Measurements from ENCODE around the gene AFG3L2. TPM values are rescaled to one million over a fixed set of nuclear protein-coding genes. Genes with fewer than 3 reads are reported as not detected.
A peak's percentile ranks its signal among the peaks of the same experiment; 100 is the strongest.

AFG3L2 gene
- total and polyA plus RNA-seq, 9 of the 15 experiments (the other 6 are each of a cell fraction or from before 2014, with no cell fraction given): 24.1 to 109 (median 84.0) TPM

DNA sequence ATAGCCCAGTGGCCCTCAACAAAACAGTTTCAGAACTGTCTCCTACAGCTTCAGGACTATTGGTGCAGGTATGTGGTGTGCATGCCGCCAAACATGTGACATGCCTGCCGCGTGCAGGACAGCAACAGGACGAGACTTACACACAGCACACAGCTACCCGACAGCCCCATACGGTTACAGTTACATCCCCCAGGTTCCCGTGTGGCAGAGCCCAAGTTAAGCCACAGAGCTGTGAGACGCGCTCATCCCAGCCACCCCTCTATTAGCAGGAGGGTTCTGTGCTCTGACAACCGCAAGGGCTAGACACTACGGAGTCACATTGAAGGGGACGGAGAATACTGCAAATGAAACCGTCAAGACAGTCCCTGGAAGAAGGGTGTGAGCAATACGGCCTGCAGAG is 85.3 kb downstream of the AFG3L2 start:
- FAIRE-seq (no peak), DNase-seq (ENCODE audit: extremely low read depth in 1 of 4, low spot score in 3 of 4) (peak in 1 of 4 experiments; percentile 8), ATAC-seq (peak; percentile 10; the same call in 2 of the 3 replicates)
- ChIA-PET POLR2A (interaction anchor here (1.0 kb wide), 1 partner anchor 37 kb away, joined by 3 read pairs; no protein-coding TSS in a partner anchor), CTCF (ENCODE audit: low intra/inter-chr PET ratio) (no interaction called here)
- Histone ChIP-seq H3K9ac (ENCODE audit: insufficient read depth in 1 of 2, low read depth in 2 of 2, low read length in 2 of 2) (peak overlapping the region in 1 of 2 experiments; percentile 78; a peak in 1 of 4 replicates), H3K4me2 (ENCODE audit: insufficient read depth, low read length) (no peak overlapping the region), H3K4me3 (no peak overlapping the region), H3K27me3 (ENCODE audit: control insufficient read depth in 2 of 2, insufficient read depth in 2 of 2, low read length in 2 of 2) (no peaks in the 10 kb centered on the region), H3K27ac (ENCODE audit: extremely low read depth, low read depth, low read length) (no peak overlapping the region), H3K79me2 (ENCODE audit: control insufficient read depth, insufficient read depth, low read length) (no peaks in the 10 kb centered on the region), H3K4me1 (replicated peaks in 1 of 2; ENCODE audit: control insufficient read depth in 2 of 2, insufficient read depth in 2 of 2, low read length in 2 of 2) (peaks cover 25 to 31% of the 10 kb centered on the region in 2 experiments; a peak in 4 of 5 replicates), H3K36me3 (ENCODE audit: control insufficient read depth, insufficient read depth, low read length) (no peaks in the 10 kb centered on the region), H3K9me1 (ENCODE audit: control insufficient read depth, insufficient read depth, low read length) (no peaks in the 10 kb centered on the region), H3K9me3 (replicated peaks; ENCODE audit: control insufficient read depth, insufficient read depth, low read depth, low read length) (no peaks in the 10 kb centered on the region), H4K20me1 (replicated peaks; ENCODE audit: control insufficient read depth, insufficient read depth, low read length) (no peaks in the 10 kb centered on the region), H2AFZ (ENCODE audit: low read depth, low read length) (peak overlapping the region; percentile 46; the same call in 1 of the 2 replicates)
- 58% methylated on average over 14 of the region's 14 CpGs for WGBS (ENCODE audit: insufficient coverage, low coverage, missing lambda C conversion rate)
- intact Hi-C loops (cut with micrococcal nuclease): no loop called here
- in situ Hi-C loops (cut with MboI): no loop called here
- no TSS peak for BruUV-seq (replicated peaks)
- TF ChIP-seq, protein P1, sequence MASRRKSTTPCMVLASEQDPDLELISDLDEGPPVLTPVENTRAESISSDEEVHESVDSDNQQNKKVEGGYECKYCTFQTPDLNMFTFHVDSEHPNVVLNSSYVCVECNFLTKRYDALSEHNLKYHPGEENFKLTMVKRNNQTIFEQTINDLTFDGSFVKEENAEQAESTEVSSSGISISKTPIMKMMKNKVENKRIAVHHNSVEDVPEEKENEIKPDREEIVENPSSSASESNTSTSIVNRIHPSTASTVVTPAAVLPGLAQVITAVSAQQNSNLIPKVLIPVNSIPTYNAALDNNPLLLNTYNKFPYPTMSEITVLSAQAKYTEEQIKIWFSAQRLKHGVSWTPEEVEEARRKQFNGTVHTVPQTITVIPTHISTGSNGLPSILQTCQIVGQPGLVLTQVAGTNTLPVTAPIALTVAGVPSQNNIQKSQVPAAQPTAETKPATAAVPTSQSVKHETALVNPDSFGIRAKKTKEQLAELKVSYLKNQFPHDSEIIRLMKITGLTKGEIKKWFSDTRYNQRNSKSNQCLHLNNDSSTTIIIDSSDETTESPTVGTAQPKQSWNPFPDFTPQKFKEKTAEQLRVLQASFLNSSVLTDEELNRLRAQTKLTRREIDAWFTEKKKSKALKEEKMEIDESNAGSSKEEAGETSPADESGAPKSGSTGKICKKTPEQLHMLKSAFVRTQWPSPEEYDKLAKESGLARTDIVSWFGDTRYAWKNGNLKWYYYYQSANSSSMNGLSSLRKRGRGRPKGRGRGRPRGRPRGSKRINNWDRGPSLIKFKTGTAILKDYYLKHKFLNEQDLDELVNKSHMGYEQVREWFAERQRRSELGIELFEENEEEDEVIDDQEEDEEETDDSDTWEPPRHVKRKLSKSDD (conservative IDR thresholded peaks at IDR 0.05; ENCODE audit: low read length): no peak
- TF ChIP-seq ZNF175 (CRISPR knock-in tag; IDR thresholded peaks at IDR 0.05; ENCODE audit: low read depth) (no peak), HNRNPL (IDR thresholded peaks at IDR 0.05; ENCODE audit: low read depth, low read length) (no peak), CTCF (IDR thresholded peaks at IDR 0.05 in 2 of 3, conservative IDR thresholded peaks at IDR 0.05 in 1 of 3; ENCODE audit: insufficient read depth in 2 of 3, low read depth in 1 of 3, low read length in 3 of 3) (no peak)
- TF ChIP-seq, protein P2, sequence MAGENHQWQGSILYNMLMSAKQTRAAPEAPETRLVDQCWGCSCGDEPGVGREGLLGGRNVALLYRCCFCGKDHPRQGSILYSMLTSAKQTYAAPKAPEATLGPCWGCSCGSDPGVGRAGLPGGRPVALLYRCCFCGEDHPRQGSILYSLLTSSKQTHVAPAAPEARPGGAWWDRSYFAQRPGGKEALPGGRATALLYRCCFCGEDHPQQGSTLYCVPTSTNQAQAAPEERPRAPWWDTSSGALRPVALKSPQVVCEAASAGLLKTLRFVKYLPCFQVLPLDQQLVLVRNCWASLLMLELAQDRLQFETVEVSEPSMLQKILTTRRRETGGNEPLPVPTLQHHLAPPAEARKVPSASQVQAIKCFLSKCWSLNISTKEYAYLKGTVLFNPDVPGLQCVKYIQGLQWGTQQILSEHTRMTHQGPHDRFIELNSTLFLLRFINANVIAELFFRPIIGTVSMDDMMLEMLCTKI (IDR thresholded peaks at IDR 0.05; ENCODE audit: partially characterized antibody): no peak
- TF ChIP-seq, protein P3, sequence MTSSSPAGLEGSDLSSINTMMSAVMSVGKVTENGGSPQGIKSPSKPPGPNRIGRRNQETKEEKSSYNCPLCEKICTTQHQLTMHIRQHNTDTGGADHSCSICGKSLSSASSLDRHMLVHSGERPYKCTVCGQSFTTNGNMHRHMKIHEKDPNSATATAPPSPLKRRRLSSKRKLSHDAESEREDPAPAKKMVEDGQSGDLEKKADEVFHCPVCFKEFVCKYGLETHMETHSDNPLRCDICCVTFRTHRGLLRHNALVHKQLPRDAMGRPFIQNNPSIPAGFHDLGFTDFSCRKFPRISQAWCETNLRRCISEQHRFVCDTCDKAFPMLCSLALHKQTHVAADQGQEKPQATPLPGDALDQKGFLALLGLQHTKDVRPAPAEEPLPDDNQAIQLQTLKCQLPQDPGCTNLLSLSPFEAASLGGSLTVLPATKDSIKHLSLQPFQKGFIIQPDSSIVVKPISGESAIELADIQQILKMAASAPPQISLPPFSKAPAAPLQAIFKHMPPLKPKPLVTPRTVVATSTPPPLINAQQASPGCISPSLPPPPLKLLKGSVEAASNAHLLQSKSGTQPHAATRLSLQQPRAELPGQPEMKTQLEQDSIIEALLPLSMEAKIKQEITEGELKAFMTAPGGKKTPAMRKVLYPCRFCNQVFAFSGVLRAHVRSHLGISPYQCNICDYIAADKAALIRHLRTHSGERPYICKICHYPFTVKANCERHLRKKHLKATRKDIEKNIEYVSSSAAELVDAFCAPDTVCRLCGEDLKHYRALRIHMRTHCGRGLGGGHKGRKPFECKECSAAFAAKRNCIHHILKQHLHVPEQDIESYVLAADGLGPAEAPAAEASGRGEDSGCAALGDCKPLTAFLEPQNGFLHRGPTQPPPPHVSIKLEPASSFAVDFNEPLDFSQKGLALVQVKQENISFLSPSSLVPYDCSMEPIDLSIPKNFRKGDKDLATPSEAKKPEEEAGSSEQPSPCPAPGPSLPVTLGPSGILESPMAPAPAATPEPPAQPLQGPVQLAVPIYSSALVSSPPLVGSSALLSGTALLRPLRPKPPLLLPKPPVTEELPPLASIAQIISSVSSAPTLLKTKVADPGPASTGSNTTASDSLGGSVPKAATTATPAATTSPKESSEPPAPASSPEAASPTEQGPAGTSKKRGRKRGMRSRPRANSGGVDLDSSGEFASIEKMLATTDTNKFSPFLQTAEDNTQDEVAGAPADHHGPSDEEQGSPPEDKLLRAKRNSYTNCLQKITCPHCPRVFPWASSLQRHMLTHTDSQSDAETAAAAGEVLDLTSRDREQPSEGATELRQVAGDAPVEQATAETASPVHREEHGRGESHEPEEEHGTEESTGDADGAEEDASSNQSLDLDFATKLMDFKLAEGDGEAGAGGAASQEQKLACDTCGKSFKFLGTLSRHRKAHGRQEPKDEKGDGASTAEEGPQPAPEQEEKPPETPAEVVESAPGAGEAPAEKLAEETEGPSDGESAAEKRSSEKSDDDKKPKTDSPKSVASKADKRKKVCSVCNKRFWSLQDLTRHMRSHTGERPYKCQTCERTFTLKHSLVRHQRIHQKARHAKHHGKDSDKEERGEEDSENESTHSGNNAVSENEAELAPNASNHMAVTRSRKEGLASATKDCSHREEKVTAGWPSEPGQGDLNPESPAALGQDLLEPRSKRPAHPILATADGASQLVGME (CRISPR knock-in tag; IDR thresholded peaks at IDR 0.05): no peak
